Measurements from ENCODE around the gene TMEM176B. TPM values are rescaled to one million over a fixed set of nuclear protein-coding genes. Genes with fewer than 3 reads are reported as not detected.

The TMEM176B gene
- polyA plus RNA-seq, 4 donors = 27.4 to 105 (median 70.6) TPM

- no peak for DNase-seq (ENCODE audit: low read depth in 4 of 4, low spot score in 3 of 4)
Measured at GRCh38 chr7:150754951-150755350, 45.2 kb downstream of the TMEM176B start.

GRCh38 chr7:150753826-150754603 lies 46.1 kb downstream of the TMEM176B start:
- no peak for DNase-seq (ENCODE audit: low read depth in 4 of 4, low spot score in 3 of 4)

GRCh38 chr7:150753239-150753638 lies 46.9 kb downstream of the TMEM176B start:
- no peak for DNase-seq (ENCODE audit: low read depth in 4 of 4, low spot score in 3 of 4)

- no peak for DNase-seq (ENCODE audit: low read depth in 4 of 4, low spot score in 3 of 4)
Measured at GRCh38 chr7:150751702-150752101, 48.5 kb downstream of the TMEM176B start.

- no peak for DNase-seq (ENCODE audit: low read depth in 4 of 4, low spot score in 3 of 4)
Measured at GRCh38 chr7:150748376-150748775, 51.8 kb downstream of the TMEM176B start.

- no peak for DNase-seq (ENCODE audit: low read depth in 4 of 4, low spot score in 3 of 4)
Measured at GRCh38 chr7:150746921-150747320, 53.2 kb downstream of the TMEM176B start.

- DNase-seq (ENCODE audit: low read depth in 4 of 4, low spot score in 3 of 4) = no peak
Measured at GRCh38 chr7:150745876-150746275, 54.3 kb downstream of the TMEM176B start.

- DNase-seq (ENCODE audit: low read depth in 4 of 4, low spot score in 3 of 4) = no peak
Measured at GRCh38 chr7:150745086-150745485, 55.1 kb downstream of the TMEM176B start.

GRCh38 chr7:150744041-150744656 lies 56.0 kb downstream of the TMEM176B start:
- no peak for DNase-seq (ENCODE audit: low read depth in 4 of 4, low spot score in 3 of 4)

GRCh38 chr7:150742286-150742968 lies 57.7 kb downstream of the TMEM176B start:
- no peak for DNase-seq (ENCODE audit: low read depth in 4 of 4, low spot score in 3 of 4)

Other genes starting within 250 kb of the TMEM176B start
- gene GIMAP4, start 233.0 kb downstream of the TMEM176B start, polyA plus RNA-seq (ENCODE audit: insufficient read length in 4 of 4) = 10 to 100 TPM; 14.9 to 26.2 (median 21.7) TPM
- 10 to 100 TPM in 3 of 4 donors, 1 to 10 TPM in 1; 9.3 to 17.8 (median 13.8) TPM for gene GIMAP6, start 168.0 kb downstream of the TMEM176B start, polyA plus RNA-seq (ENCODE audit: insufficient read length in 4 of 4)
- 10 to 100 TPM in 1 of 4 donors, 1 to 10 TPM in 3; 7.2 to 10.1 (median 7.9) TPM for gene GIMAP2, start 114.7 kb downstream of the TMEM176B start, polyA plus RNA-seq (ENCODE audit: insufficient read length in 4 of 4)
- gene GIMAP1, start 83.8 kb downstream of the TMEM176B start, polyA plus RNA-seq (ENCODE audit: insufficient read length in 4 of 4) = 1 to 10 TPM; 1.5 to 2.7 (median 2.2) TPM
- gene GIMAP5, start 62.9 kb downstream of the TMEM176B start, polyA plus RNA-seq (ENCODE audit: insufficient read length in 4 of 4) = 1 to 10 TPM; 3.2 to 7.0 (median 3.9) TPM
- 100 to 1,000 TPM in 1 of 4 donors, 10 to 100 TPM in 3; 19.7 to 131 (median 77.5) TPM for gene TMEM176A, start 405 bp upstream of the TMEM176B start, polyA plus RNA-seq (ENCODE audit: insufficient read length in 4 of 4)
- gene AOC1, start 52.2 kb upstream of the TMEM176B start, polyA plus RNA-seq (ENCODE audit: insufficient read length in 4 of 4) = 100 to 1,000 TPM in 1 of 4 donors, 10 to 100 TPM in 2, 1 to 10 TPM in 1; 1.0 to 121 (median 49.9) TPM
- gene KCNH2, start 178.0 kb upstream of the TMEM176B start, polyA plus RNA-seq (ENCODE audit: insufficient read length in 4 of 4) = 10 to 100 TPM in 3 of 4 donors, 1 to 10 TPM in 1; 9.8 to 17.5 (median 15.7) TPM
- 10 to 100 TPM in 1 of 4 donors, 1 to 10 TPM in 3; 6.2 to 15.2 (median 8.5) TPM for gene NOS3, start 190.7 kb upstream of the TMEM176B start, polyA plus RNA-seq (ENCODE audit: insufficient read length in 4 of 4)
- 1 to 10 TPM; 1.2 to 3.5 (median 1.5) TPM for gene ATG9B, start 224.1 kb upstream of the TMEM176B start, polyA plus RNA-seq (ENCODE audit: insufficient read length in 4 of 4)
- gene ABCB8, start 228.1 kb upstream of the TMEM176B start, polyA plus RNA-seq (ENCODE audit: insufficient read length in 4 of 4) = 10 to 100 TPM; 16.9 to 35.2 (median 21.1) TPM
- gene ASIC3, start 248.2 kb upstream of the TMEM176B start, polyA plus RNA-seq (ENCODE audit: insufficient read length in 4 of 4) = 1 to 10 TPM; 1.8 to 3.0 (median 2.7) TPM

All from left renal pelvis (tissue), 4 donors.